HFF-Myc (cell line): ENCODE results near the gene ADARB2.

Experiments used
- DNase-seq: peaks from one replicate; pipeline ENCODE4 v3.0.0-alpha.2; 2011; ENCODE audit warnings: low read depth; ENCODE audit errors: extremely low read depth
- H3K4me3 ChIP-seq: replicated peaks from 2 replicates; pipeline ENCODE4 v1.5.1; 2011; ENCODE audit warnings: low read depth, mild to moderate bottlenecking, control low read depth, low read length
- CTCF ChIP-seq: IDR thresholded peaks from 2 replicates; pipeline ENCODE4 v1.5.1; 2012; ENCODE audit warnings: mild to moderate bottlenecking, low read depth, low read length, control low read depth; ENCODE audit errors: missing control alignments

Gene ADARB2

GRCh38 chr10:1324903-1325302 is 412.4 kb downstream of the ADARB2 start:
- H3K4me3 ChIP-seq, result no peak overlapping the region
- DNase-seq, result no peak
- TF ChIP-seq CTCF, result no peak

GRCh38 chr10:1323951-1324350 is 413.4 kb downstream of the ADARB2 start:
- H3K4me3 ChIP-seq, result no peak overlapping the region
- DNase-seq, result no peak
- TF ChIP-seq CTCF, result no peak

- H3K4me3 ChIP-seq, result no peak overlapping the region
- DNase-seq, result no peak
- no peak for TF ChIP-seq CTCF
Measured at GRCh38 chr10:1320739-1321320, 416.5 kb downstream of the ADARB2 start.

GRCh38 chr10:1316809-1317143 is 420.5 kb downstream of the ADARB2 start:
- H3K4me3 ChIP-seq, result no peak overlapping the region
- DNase-seq, result no peak
- TF ChIP-seq CTCF, result no peak

GRCh38 chr10:1316121-1316808 is 421.1 kb downstream of the ADARB2 start:
- H3K4me3 ChIP-seq, result no peak overlapping the region
- no peak for TF ChIP-seq CTCF

GRCh38 chr10:1315178-1315577 is 422.1 kb downstream of the ADARB2 start:
- H3K4me3 ChIP-seq, result no peak overlapping the region
- no peak for DNase-seq

More at GRCh38 chr10:1316121-1316808, 421.1 kb downstream of the ADARB2 start:
- DNase-seq, result no peak

More at GRCh38 chr10:1315178-1315577, 422.1 kb downstream of the ADARB2 start:
- TF ChIP-seq CTCF, result no peak
